Stimulated activated CD4-positive, alpha-beta T cell treated with anti-CD3 and anti-CD28 coated beads, Interleukin-15, amount 100 ng/mL, for 24 hours (primary cell): Measurements from ENCODE around the gene TOGARAM2.
A peak's percentile ranks its signal among the peaks of the same experiment; 100 is the strongest.

Experiments
- DNase-seq: peaks from one replicate; pipeline ENCODE4 v3.0.0-alpha.2; 2020

TOGARAM2 gene

DNA sequence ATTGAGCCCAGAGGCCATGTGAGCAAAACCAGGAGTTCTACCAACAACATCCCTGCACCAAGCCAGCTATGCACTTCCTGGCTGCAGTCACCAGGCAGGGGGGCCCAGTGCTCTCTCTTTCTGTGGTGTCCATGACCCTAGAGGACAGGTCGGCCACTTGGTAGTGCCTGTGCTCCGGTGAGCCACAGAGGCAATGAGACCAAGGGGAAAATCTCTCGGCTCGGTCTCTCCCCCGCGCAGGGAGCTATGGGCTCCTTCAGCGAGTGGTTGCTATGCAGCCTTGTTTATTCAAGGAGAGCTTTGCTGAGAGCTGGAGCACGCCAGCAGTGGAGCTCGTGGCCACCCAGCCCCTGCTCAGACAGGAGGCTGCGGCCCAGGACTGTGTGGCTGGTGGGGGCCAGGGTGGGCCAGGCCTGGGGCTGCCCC is at the start of gene TOGARAM2:
Gene TOGARAM2 (plus strand): TSS at position 283 of the 426 bp plus-strand sequence. CDS start 13,537 bp downstream, outside the sequence.
- DNase-seq: no peak

DNA sequence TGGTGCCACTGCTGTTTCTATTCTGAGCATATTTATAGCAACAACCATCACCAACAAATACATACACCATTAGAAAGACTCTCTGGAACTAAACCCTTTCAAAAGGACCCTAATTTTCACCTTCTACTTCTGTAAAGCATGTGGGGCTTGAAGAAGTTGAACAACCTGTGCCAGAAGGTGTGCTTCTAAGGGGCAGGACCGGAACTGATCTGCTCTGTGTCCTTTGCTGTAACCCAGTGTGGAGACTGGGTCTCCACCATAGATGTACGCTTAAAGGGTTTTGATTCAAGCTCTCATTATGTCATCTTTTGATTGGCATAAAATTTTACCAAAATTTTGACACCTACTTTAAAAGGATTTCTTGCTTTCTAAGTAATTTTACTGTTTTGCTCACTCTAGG is 46.3 kb upstream of the TOGARAM2 start:
- no peak for DNase-seq

DNA sequence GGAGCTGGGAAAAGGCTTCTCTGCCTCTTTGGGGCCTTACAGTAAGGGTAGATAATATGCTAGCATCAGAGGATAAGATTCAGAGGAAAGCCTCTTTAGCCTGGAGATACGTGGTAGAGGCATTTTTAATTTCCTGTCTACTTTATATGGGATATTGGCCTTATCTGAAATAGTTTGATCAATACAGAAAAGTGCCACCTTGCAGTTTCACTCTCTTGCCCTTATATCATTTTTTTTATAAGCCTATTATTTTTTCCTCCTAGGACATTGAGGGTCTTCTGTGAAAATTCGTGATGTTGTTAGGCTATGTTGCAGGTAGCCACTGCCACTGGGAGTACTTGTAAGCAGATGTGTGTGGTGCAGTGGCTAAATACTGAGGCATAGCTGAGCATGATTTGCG is 40.1 kb upstream of the TOGARAM2 start:
- no peak for DNase-seq

DNA sequence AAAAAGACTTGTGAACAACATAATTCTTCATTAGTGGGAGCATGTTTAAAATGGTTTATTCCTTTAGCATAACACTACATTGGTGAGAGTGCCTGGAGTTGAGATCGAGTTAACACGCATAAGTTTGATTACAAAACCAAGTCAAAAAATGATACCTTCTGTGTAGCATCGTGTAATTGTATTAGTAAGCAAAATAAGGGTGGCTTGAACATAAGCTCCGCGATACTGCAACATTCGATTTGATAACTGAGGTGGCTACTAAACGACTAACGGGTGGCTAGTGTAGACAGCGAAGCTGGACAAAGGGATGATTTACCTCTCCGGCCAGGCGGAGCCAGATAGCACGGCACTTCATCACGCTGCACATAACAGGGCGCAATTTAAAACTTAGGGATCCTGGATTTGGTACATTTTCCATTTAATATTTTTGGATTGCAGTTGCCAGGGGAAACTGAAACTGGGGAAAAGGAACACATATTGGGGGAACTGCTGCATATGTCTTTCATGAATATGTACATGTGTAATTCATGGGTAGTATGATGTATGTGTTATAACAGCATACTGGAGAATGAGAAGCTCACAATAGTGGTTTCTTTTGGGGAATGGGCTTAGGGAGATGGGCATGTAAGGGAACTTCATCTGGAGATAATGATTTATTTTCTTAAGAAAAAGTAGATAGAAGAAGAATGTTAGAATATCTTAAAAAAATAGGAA is 36.4 kb upstream of the TOGARAM2 start:
- DNase-seq: no peak

DNA sequence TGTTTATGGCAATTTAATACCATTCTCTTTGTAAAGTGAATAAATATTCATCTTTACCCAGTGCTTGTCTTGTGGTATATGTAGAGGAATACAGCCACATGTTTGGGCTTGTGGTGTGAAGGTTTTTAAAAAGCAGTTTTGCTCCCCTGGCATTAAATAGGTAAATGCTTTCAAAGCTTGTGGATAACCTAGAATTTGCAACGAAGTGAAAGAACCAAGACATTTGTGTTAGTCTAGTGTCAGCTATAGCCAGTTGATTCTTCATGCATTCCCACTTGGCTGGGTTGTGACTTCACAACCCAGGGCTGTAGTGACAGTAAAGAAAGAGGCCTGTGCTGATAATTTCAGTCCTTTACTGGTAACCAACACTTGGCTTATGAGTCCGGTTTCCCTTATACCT is 32.9 kb upstream of the TOGARAM2 start:
- no peak for DNase-seq

DNA sequence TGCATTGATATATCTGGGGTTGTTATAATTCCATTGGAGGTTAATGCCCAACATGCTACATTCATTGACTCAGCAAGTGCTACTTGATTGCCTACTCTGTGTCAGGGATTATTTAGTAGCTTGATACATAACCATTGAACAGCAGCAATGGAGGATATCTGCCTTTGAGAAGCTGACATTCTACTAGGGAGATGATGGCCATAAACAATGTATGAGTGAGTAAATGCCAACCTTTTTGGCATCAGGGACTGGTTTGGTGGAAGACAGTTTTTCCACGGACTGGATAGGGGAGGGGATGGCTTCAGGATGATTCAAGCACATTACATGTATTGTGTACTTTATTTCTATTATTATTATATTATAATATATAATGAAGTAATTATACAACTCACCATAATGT is 31.9 kb upstream of the TOGARAM2 start:
- no peak for DNase-seq

DNA sequence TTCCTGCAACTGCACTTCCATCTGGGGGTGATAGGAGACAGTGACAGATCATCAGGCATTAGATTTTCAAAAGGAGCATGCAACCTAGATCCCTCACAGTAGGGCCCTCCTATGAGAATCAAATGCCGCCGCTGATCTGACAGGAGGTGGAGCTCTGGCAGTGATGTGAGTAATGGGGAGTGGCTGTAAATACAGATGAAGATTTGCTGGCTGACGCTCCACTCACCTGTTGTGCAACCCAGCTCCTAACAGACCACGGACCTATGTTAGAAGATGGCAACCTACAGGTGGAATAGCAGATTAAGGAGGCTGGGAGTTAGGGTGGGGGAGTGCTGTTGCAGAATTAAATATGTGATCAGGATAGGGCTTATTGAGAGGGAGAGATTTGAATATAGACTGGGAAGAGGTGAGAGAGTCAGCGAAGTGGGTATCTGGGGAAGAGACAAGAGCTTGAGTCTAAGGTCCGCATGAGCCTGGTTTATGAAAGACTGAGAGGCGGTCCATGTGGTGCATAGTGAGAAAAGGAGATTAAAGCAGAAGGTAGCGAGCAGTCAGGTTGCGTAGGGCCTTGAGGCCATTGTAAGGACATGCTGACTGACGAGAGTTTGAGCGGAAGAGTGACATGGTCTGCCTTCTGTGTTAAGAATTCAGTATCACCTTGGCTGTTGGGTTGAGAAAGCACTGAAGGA is 31.3 kb upstream of the TOGARAM2 start:
- DNase-seq: peak; percentile 9

DNA sequence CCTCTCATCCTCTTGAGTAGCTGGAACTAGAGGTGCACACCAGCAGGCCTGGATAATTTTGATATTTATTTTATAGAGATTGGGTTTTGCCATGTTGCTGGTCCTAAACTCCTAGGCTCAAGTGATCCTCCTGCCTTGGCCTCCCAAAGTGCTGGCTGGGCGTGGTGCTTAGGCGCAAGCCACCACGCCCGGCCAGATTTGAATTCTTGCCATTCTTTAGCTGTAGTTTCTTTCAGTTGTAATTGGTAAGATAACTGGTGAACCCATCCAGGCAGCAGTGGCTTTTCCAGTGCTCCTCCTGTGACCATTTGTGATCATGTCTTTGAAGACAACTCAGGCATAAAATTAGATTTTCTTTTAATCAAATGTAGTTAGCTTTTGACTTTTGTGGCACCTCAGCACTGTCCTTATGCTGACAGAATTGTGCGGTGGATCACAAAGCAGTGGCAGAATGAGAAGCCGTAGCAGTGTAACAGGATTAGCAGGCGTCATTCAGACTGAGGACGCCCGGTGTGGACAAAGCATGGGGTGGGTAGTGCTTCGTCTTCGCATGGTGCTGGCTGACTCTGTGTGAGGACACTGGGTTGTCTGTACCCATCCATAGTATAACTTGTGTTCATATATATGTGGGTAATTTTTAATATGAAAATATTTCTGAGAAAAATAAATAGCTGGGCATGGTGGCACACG is 30.0 kb upstream of the TOGARAM2 start:
- DNase-seq: no peak

DNA sequence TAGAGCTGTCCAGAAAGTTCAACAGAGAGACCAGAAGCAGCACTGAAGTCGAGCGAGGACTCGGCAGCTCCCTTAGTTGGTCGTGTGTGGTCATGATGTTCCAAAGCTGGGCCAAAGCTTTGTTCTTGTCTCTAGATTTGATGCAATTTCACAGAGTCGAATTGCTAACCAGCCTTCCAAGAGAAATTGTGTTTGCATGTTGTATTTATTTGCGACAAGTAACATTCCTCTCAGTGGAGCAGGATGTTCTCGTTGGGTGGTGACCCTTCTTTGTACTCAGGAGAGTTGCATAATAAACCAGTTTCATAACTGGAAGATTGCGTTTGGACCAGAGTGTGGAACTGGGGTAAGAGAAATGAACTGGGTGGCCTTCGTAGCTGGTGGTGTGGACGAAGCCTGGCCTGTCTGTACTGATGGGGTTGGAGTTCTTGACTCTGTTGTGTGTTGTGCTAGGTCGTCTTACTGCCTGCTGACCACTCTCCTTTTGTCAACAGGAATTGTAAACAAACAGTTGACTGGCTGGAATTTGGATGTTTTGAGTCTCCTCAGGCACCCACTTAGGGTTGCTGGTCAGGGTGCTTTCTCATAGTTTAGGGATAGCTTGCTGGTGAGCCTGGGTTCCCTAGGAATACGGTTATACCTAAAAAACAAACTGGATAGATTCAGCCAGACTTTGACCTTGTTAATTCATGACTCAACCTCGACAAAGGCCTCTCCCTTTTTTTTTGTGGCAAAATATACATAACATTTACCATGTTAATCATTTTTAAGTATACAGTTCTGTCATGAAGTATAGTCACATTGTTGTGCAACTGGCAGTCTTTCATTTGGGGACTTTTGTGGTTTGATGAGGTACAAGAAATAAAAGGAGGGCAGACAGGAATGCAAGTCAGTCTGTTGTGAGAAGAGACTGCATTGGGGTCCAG is 28.9 kb upstream of the TOGARAM2 start:
- no peak for DNase-seq

DNA sequence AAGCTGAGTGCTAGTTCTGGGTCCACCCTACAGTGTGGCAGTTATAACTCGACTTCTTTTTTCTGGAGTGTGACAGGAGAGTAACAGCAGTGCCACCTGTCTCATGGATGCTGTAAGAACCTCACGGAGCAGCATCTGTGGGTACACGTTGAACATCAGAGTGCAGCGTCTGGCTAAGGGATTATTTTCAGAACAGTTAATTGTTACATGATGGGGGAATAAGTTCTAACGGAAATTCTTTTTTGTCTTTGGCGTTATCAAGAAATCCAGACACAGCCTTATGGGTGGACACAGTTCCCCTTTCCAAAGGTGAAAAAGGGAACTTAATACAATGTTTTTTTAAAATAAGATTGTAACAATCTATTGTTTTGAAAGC is 28.3 kb upstream of the TOGARAM2 start:
- DNase-seq: no peak

DNA sequence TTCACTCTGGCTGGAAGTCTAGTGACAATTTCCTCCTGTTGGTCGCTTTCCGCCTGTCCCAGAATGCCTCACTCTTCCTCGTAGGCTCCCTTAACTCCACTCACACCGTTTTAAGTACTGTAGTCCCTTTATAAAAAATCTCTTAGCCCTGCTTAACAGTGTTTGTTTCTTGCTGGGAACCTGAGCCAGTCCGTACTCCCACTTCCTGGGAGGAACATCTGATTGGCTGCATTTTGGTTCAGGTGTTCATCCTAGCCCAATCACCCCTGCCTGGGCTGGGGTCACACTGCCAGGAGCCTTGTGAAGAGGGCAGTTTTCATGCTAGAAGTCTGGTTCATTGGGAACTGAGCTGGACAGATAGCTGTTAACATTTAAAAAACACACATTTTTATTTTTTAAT is 25.6 kb upstream of the TOGARAM2 start:
- no peak for DNase-seq

DNA sequence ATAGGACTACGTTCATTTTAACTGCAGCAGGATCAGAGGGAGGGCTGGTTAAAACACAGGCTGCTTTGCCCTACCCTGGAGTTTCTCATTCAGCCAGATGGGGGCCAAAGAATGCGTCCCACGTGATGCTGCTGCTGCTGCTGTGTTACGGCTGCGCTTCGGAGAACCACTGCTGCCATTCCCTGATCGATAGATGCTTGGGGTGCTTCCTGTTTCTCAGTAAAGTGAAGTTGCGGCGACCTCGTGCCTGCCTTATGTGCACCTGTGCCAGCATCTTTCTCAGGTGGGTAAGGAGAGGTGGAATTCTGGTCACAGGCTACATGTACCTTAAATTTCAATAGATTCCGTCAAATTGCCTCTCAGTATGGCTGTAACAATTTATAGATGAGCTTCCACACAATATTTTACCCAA is 24.7 kb upstream of the TOGARAM2 start:
- peak; percentile 46 for DNase-seq

DNA sequence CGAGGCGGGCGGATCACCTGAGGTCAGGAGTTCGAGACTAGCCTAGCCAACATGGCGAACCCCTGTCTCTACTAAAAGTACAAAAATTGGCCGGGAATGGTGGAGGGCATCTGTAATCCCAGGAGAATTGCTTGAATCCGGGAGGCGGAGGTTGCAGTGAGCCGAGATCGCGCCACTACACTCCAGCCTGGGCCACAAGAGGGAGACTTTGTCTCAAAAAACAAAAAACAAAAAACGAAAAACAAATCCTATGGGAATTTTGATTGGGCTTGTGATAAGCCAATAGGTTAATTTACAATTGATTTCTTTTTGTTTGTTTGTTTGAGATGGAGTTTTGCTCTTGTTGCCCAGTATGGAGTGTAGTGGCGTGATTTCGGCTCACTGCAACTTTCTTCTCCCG is 24.2 kb upstream of the TOGARAM2 start:
- no peak for DNase-seq

DNA sequence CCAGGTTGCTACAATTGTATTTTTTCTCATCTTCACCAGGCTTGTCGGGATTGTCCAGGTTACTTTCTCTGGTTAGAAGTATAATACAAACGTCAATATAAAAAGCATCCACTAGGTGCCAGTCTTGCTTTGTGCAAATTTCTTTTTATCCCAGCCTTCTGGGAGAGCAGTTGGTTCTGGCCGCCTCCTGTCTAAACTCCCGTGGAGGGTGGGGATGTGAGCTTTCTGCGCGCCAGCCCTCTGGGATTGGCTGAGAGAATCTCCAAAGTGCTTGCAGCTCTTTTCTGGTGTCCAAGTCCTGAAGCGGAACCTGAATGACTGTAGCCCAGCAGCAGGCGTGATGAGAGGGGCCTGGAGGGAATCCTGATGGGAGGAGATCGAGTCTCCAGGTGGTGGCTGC is 22.4 kb upstream of the TOGARAM2 start:
- peak; percentile 33 for DNase-seq

DNA sequence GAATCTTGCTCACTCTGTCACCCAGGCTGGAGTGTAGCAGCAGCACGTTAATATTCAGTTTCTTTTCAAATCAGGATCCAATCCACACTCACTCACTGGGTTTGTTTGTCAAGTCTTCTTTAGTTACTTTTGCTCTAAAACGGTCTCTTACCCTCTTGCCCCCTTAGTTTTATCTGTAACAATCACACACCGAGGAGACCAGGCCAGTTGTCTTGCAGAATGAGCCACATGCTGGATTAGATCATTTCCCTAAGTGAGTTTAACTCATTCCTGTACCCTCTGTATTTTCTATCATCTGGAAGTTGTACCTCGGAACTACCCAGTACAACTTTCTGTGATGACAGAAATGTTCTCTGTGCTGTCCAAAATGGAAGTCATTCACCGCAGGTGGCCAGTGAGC is 20.7 kb upstream of the TOGARAM2 start:
- no peak for DNase-seq

DNA sequence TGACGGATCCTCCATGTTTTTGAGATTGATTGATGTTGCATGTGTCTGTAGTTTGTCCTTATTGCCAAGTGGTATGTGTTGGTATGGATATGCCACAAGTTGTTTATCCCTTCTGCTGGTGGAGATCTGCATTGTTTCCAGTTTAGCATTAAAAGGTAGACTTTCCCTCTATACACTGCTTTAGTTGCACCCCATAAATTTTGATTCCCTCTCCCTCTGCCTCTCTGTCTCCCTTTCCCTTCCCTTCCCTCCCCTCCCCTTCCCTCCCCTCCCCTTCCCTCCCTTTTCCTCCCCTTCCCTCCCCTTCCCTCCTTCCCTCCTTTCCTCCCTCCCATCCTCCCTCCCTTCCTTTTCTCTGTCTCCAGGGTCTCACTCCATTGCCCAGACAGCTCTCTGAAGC is 18.6 kb upstream of the TOGARAM2 start:
- no peak for DNase-seq

DNA sequence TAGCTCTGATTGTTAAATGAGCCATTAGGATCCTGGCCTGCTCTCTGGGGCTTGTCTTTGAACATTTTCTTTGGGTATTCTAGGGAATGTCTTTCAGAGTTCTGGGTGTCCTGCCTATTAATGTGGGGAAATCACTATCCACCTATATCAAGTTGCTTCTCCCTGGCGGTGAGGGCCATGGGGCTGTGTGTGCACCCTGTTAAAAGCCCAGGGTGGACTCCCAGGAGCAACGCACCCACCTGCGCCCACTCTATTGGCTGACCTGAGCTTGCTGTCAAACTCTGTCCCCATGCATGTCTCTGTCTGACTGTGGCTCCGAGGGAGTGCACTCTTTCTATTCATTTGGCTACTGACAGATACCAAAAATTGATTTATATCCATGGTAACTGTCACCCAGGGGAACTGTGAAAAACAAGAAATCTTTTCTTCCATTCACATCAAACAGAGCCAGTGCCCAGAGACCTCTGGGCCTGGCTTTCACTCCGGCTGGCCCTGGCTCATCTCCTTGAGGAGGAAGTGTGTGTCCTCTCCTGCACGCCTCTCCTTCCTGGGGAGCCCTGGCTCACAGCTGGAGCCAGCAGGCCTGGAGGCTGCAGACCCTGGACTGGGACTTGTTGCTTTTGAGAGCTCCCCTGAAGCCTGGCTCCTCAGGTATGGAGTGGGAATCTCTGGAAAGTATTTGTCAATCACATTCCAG is 10.5 kb upstream of the TOGARAM2 start:
- DNase-seq: no peak

DNA sequence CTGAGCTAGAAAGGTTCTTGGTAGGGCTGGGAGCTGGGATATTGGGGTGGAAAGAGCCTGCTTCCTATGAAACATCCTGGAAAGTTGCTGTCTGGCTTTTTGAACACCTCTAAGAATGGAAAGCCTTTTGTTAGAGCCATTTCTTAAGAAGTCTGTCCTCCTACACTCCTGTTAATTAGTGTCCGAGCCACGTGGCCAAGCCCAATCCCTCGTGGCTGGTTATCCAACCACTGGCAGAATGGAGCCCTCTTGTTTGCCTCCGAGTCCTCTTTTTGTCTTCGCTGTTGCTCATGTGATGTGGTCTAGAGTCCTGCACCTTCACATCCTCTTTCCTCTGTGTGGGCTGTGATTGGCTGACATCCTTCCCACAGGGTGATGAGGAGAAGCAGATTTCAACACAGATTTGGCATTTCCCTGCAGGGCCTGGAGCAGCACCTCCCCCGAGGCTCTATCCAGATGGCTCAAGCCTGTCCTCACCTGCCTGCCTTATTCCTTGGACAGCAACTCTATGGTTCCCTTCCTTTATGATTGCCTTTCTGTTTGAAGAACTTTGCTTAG is 8.2 kb upstream of the TOGARAM2 start:
- DNase-seq: no peak

DNA sequence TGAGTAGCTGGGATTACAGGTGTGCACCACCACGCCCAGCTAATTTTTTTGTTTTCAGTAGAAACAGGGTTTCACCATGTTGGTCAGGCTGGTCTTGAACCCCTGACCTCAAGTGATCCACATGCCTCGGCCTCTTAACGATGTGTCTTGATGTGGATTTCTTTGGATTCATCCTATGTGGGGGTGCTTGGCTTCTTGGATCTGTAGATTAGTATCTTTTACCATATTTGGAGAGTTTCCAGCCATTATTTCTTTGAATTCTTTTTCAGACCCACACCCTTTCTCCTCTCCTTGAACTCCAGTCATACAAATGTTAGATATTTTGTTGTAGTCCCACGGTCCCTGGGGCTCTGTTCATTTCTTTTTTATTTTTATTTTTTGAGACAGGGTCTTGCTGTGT is 6.8 kb upstream of the TOGARAM2 start:
- DNase-seq: no peak

DNA sequence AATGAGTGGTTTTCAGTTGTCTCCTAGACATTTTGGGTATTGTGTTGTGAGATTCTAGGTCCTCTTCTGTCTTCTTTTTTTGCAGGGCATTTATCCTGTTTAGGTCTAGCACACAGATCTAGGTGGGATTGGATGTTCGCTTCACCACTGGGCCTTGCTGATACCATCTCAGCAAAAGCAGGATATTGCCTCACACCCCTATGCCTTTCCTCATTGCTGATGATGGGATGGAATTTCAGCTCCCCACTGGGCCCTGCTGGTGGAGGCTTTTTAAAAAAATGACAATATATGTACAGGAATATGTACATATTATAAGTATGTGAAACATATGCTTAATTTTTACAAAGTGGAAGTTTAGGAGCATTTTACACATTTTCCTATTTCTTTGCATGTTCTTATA is 5.4 kb upstream of the TOGARAM2 start:
- no peak for DNase-seq

DNA sequence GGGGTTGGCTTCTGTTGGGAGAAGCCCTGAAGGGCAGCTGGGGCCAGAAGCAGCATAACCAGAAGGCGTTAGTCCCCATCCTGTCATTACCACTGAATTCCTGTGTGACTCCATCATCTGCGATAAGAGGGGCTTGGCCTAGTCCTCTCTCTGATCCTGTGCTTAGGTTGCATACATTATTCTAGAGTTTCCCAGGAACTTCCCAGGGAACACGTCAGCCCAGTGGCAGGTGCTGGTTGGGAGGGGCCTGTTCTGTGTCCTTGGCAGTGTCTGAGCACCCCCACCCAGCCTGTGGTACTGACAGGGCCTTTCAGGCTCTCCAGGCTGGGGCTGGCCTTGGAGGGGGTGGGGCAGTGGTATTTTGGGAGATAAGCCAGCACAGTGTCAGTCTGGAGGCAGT is 4.5 kb upstream of the TOGARAM2 start:
- DNase-seq: no peak
